GM10266 (cell line): ENCODE results near the gene SORD.
"Not testable (repeated sequence)": the region's sequence is repeated elsewhere in the genome, so short reads cannot be mapped to it uniquely, and the experiment has no call there.

Experiments used
- DNase-seq: peaks from one replicate; pipeline ENCODE4 v3.0.0; 2012; ENCODE audit errors: extremely low spot score
- CTCF ChIP-seq: IDR thresholded peaks from 2 replicates; pipeline ENCODE4 v1.5.1; 2012; ENCODE audit warnings: mild to moderate bottlenecking, low read depth; ENCODE audit not compliant: control insufficient read depth, insufficient read depth; ENCODE audit errors: missing control alignments

The SORD gene

DNA sequence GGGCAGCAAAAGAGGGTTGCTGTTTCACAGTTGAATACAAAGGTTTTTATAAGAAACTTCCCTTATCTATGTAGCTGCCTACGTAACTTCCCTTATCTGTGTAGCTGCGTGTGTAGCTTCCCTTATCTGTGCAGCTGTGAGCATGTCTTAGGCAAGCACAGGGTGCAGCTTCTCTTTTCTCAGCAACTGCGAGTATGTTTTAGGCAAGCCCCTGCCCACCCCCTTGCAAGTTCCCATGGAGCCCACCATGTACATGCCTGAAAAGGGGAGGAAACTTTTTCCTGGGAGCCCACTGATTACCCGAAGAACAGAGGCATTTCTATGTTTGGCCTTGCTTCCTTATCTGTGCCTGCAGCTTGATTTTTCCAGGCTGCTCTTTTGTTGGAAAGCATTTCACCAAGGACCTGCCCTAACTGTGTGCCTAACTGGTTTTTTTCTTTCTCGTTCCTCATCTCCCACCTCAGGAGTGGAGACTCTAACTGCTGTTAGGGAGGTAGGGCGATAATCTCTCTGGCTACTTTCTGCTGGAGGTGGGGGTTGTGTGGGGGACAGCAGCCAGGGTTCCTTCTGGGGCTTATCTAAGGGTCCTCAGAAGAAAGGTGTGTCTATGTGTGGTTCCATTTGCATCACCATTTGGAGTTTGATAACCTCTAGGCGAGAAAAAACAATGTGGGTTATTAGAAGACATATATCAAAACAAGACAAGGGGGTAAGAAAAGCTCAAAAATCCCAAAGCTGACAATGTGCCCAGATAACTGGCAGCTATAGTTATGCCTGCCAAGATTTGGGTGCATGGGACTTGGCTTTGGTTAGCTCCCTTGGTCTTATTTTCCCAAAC lies 26.0 kb downstream of the SORD start:
- DNase-seq = peak; percentile 51
- no peak for TF ChIP-seq CTCF

- no peak for TF ChIP-seq CTCF
- DNase-seq = no peak
Observed at GRCh38 chr15:45050587-45050986, 27.6 kb downstream of the SORD start.

GRCh38 chr15:45052676-45053075 lies 29.7 kb downstream of the SORD start:
- DNase-seq = not testable (repeated sequence)

- DNase-seq = not testable (repeated sequence)
Observed at GRCh38 chr15:45058690-45059675, 36.0 kb downstream of the SORD start.

DNA sequence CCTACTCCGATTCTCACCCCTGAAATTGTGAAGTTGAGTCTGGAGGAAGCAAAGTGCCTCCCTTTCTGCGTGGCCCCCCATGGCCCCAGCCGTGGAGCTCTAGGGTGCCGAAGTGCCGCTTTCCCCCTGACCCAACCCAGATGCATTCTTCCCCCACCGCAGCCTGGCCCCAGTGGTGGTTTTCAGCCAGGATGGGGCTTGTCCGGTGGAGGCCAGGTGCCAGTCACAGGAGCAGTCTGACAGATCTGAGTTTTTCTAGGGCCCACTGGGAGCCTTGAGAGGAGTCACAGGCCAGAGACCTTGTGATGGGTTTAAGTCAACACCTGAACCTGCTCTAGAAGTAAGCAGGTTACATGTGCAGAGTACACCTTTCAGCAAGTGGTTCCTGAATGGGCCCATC lies 39.3 kb downstream of the SORD start:
- DNase-seq = not testable (repeated sequence)

DNA sequence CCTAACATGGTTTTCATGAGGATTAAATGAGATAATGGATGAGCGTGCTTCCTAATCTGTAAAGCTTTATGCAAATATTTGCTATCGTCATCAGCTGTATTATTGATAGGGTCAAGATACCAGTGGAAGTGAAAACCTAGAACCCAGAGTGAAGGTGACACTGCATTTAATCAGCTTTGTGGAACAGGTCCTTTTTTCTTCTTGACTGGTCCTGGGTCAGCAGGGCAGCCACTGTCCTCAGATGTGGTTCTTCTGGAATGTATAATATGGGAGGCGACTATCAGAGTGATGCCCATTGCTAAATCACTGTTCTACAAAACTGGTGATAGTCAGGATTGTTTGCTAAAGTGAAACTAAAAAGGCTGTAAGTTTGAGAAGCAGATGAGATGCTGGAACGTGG lies 41.4 kb downstream of the SORD start:
- DNase-seq = no peak

GRCh38 chr15:45069942-45070360 lies 47.0 kb downstream of the SORD start:
- DNase-seq = not testable (repeated sequence)

More for the DNA sequence above, 41.4 kb downstream of the SORD start:
- TF ChIP-seq CTCF = no peak

- not testable (repeated sequence) for DNase-seq
Observed at GRCh38 chr15:45073602-45074001, 50.6 kb downstream of the SORD start.

DNA sequence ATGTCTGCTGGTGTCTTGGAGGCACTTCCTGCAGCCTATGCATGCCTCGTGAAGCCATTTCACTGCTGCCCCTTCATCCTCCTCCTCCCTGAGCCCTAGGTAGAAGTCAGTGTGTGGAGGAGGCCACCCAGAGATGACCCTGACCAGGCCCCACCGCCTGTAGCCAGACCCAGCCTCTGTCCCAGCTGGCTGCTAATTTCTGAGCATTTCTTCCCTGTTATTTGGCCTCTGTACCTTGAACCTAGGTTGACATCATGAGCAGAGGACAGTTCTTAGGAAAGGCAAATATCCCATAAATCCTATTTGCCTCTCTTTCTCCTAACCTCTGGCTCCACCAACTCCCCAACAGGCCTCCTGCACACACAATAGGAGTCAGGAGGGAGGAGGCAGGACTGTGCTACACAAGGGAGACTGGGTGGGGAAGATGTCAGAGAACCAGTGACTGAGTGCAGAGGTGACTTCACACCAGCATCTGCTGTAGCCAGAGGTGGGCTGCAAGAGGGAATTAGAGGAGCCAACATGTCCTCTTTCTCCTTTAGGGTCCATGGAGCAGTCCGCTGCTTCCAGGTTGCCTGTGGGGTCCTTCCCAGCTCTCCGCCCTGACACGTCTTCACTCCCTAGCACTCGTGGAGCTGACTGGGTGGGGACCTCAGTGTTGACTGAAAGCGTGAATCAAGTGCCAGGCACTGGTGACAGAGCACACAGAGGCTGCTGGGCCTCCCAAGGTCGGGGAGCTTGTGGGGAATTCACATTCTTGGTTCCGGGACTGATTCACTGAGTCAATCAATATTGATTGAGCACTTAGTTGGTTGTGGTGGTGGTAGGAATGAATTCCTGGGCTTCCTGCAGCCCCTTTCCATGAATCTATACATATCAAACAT lies 52.7 kb downstream of the SORD start:
- not testable (repeated sequence) for DNase-seq

- DNase-seq = not testable (repeated sequence)
Observed at GRCh38 chr15:45077391-45077790, 54.4 kb downstream of the SORD start.

GRCh38 chr15:45079201-45079600 lies 56.2 kb downstream of the SORD start:
- not testable (repeated sequence) for DNase-seq

GRCh38 chr15:45079628-45080246 lies 56.7 kb downstream of the SORD start:
- not testable (repeated sequence) for DNase-seq

DNA sequence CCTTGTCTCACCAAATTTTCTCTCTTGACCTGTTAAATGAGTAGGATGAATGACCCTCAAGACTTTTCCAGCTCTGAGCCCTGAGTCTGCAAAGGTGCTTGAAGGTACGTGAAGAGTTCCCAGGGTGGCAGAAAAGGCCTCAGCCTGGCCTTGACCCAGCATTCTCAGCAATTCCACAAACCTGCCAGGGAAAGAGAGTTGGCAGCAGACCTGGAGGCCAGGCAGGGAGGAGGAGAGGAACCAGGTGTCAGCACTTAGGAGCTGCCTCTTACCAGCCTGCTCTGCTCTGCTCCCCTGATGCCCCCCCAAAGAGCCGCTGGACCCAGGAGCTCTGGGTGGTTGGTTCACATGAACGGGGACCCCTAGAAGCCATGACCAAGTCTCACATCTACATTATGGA lies 57.6 kb downstream of the SORD start:
- not testable (repeated sequence) for DNase-seq

DNA sequence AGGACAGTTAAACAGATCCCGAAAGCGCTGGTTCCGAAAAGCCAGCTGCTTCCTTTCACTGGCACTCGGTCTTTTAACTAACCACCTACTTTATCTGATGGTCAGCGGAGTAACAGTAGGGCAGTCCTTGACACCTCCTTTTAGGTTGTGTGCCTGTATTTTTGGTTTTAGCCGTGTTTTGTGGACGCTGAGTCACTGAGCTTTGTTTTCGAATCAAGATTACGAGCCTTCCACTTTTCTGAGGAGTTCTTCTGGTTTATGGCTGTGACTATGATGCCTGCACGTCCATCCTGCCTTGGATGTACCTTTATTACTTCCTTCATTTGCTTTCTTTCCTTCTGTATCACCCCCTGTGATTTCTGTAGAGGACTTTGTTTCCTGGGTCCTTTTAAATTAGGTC lies 59.4 kb downstream of the SORD start:
- DNase-seq = not testable (repeated sequence)
